ENCODE measurements around the gene EXOSC2. TPM values are rescaled to one million over a fixed set of nuclear protein-coding genes. Genes with fewer than 3 reads are reported as not detected.

The EXOSC2 gene
- total and polyA plus RNA-seq, 11 donors, result 10.6 to 19.7 (median 13.1) TPM

DNA sequence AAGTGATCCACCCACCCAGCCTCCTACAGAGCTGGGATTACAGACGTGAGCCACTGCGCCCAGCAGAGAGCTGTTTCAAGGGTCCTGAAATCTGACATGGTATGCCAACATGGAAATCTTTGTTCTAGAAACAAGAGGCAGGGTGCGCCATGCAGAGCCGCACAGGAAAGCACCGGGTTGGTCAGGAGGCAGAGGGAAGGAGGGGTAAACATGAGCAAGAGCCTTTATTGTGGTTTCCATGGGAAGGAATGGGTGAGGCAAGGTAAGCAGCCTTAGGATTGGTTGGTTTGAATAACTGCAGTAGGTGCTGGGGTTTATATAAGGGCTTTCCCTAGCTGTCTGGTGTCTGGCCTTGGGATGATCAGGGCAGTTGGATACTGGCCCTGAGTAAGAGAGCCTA lies 5.5 kb upstream of the EXOSC2 start:
- no peak for TF ChIP-seq POLR2A (IDR thresholded peaks at IDR 0.05)
- TF ChIP-seq, protein P1, sequence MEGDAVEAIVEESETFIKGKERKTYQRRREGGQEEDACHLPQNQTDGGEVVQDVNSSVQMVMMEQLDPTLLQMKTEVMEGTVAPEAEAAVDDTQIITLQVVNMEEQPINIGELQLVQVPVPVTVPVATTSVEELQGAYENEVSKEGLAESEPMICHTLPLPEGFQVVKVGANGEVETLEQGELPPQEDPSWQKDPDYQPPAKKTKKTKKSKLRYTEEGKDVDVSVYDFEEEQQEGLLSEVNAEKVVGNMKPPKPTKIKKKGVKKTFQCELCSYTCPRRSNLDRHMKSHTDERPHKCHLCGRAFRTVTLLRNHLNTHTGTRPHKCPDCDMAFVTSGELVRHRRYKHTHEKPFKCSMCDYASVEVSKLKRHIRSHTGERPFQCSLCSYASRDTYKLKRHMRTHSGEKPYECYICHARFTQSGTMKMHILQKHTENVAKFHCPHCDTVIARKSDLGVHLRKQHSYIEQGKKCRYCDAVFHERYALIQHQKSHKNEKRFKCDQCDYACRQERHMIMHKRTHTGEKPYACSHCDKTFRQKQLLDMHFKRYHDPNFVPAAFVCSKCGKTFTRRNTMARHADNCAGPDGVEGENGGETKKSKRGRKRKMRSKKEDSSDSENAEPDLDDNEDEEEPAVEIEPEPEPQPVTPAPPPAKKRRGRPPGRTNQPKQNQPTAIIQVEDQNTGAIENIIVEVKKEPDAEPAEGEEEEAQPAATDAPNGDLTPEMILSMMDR (IDR thresholded peaks at IDR 0.05), result no peak
- H3K4me1 ChIP-seq, result peaks cover 0 to 15% (median 2%) of the 10 kb centered on the region in 12 donors
- no peak for ATAC-seq
- peaks cover 0 to 8% (median 0%) of the 10 kb centered on the region in 12 donors for H3K9me3 ChIP-seq
- no peaks in the 10 kb centered on the region for H3K36me3 ChIP-seq
- no peak for DNase-seq
- no peaks in the 10 kb centered on the region for H3K27me3 ChIP-seq
- WGBS, 4 donors, result 84 to 93% (median 86%) methylated on average over 5 of the region's 5 CpGs
- no peak overlapping the region for H3K4me3 ChIP-seq
- H3K27ac ChIP-seq, result no peak overlapping the region
- intact Hi-C loops (cut with DNase I), result loop anchor here in 4 of 10 donors (10.0 kb wide), 2 partner anchors 113 to 583 kb away; partner anchors contain the start of gene FUBP3 (in 2 of the 4)

DNA sequence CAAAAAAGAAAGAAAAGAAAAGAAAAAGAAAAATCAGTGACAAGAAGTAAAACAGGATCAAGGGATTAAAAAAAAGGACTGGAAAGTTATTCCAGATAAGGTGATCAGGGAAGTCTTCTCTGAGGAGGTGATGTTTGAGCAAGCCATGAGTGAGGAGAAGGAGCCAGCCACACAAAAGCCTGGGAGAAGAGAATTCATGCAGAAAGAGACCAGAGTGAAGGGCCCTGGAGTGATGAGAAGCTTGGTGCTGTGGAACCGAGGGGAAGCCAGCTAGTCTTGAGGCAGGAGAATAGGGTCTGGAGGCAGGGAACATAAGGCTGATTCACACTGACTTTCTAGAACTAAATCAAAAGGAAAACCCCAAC lies 4.0 kb upstream of the EXOSC2 start:
- intact Hi-C loops (cut with DNase I), result loop anchor here in 4 of 10 donors (10.0 kb wide), 2 partner anchors 115 to 585 kb away; partner anchors contain the start of gene FUBP3 (in 2 of the 4)
- DNase-seq (no peak), ATAC-seq (no peak)
- H3K4me1 ChIP-seq, result peaks cover 0 to 23% (median 10%) of the 10 kb centered on the region in 12 donors
- WGBS, 4 donors, result 42 to 68% (median 49%) methylated on average over 1 of the region's 1 CpG
- no peaks in the 10 kb centered on the region for H3K27me3 ChIP-seq
- H3K36me3 ChIP-seq, result no peaks in the 10 kb centered on the region
- TF ChIP-seq POLR2A (IDR thresholded peaks at IDR 0.05), result no peak
- TF ChIP-seq, protein P1 (IDR thresholded peaks at IDR 0.05), result no peak
- peak overlapping the region in 7 of 12 donors; percentile 27 to 50 (median 42) for H3K4me3 ChIP-seq
- H3K9me3 ChIP-seq, result peaks cover 0 to 8% (median 0%) of the 10 kb centered on the region in 12 donors
- H3K27ac ChIP-seq, result peak overlapping the region in 4 of 12 donors; percentile 3 to 54 (median 31)

DNA sequence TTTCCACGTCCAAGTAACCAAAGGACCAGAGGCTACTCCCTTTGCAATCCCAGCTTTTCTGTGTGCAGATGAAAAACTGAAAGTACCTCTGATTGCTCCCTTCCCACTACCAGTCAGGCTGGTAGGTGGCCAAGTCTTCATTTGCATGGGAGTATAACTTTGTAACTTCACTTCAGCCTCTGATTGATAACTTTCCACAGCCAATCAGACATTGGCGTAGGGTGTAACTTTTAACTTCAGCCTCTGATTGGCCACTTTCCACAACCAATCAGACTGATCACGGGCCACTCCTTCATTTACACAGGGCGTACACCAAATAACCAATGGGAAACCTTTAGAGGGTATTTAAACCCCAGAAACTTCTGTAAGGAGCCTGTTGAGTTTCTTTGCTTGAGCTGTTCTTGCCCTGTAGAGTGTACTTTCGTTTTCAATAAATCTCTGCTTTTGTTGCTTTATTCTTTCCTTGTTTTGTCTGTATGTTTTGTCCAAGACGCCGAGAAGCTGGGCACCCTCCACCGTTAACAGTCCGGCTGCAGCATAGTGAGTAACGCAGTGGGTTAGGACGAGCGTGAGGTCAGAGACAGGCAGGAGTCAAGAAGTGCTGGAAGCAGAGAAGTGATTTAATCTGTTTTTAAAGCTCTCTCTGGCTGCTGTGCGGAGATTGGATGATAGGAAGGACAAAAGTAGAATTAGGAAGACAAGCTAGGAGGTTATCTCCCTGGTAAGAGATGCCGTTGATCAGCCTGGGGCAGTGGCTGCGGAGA lies 3.5 kb upstream of the EXOSC2 start:
- 65 to 73% (median 71%) methylated on average over 15 of the region's 15 CpGs for WGBS, 4 donors
- TF ChIP-seq, protein P1 (IDR thresholded peaks at IDR 0.05), result no peak
- TF ChIP-seq POLR2A (IDR thresholded peaks at IDR 0.05), result no peak
- peak; percentile 13 to 45 (median 33) for ATAC-seq

DNA sequence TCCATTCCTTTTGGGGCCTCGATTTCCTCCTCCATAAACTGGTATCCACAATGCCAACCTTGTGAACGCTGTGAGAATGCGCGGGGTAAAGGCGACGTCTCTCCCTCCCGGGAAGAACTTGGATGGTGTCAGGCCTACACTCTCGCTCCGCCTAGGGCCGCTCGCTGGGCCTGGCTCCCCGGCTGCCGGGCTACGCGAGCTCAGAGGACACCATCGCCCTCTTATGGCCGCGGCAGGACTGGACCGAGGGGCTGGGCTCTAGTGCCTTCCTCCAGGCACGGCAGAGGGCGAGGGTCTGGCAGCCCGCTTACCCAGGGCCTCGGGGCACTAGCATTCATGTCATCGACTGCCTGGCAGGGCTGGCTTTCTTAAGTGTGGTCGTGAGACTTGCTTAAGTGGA lies 1.3 kb upstream of the EXOSC2 start:
- Histone ChIP-seq H3K4me1 (peaks cover 0 to 32% (median 16%) of the 10 kb centered on the region in 12 donors), H3K4me3 (peak overlapping the region in 1 of 12 donors; percentile 73), H3K9me3 (no peaks in the 10 kb centered on the region), H3K27me3 (no peaks in the 10 kb centered on the region), H3K27ac (no peak overlapping the region), H3K36me3 (peaks cover 0 to 23% (median 16%) of the 10 kb centered on the region in 9 donors)
- intact Hi-C loops (cut with DNase I), result no loop called here
- 28 to 39% (median 34%) methylated on average over 20 to 25 of the region's 25 CpGs for WGBS, 4 donors
- ATAC-seq, result peak in 3 of 4 donors; percentile 28 to 53 (median 36)
- TF ChIP-seq, protein P1 (IDR thresholded peaks at IDR 0.05), result peak in 4 of 12 donors; percentile 28 to 43 (median 34)
- no peak for TF ChIP-seq POLR2A (IDR thresholded peaks at IDR 0.05)
- peak in 2 of 5 donors; percentile 49 for DNase-seq

More for the DNA sequence above, 3.5 kb upstream of the EXOSC2 start:
- Histone ChIP-seq H3K4me1 (peaks cover 0 to 29% (median 15%) of the 10 kb centered on the region in 12 donors), H3K4me3 (peak overlapping the region in 9 of 12 donors; percentile 23 to 50 (median 35)), H3K36me3 (peaks cover 0 to under 1% (median 0%) of the 10 kb centered on the region in 9 donors), H3K9me3 (peaks cover 0 to 4% (median 0%) of the 10 kb centered on the region in 12 donors), H3K27me3 (no peaks in the 10 kb centered on the region), H3K27ac (peak overlapping the region in 5 of 12 donors; percentile 3 to 73 (median 53))
- peak in 4 of 5 donors; percentile 49 to 75 (median 58) for DNase-seq
- intact Hi-C loops (cut with DNase I), result loop anchor here in 4 of 10 donors (10.0 kb wide), 2 partner anchors 115 to 585 kb away; partner anchors contain the start of gene FUBP3 (in 2 of the 4)
